ENCODE data around the gene CPSF3.

GRCh38 chr2:9423922-9424272 is 443 bp downstream of the CPSF3 start:
- TF ChIP-seq CTCF (IDR thresholded peaks at IDR 0.05) (no peak), EZH2 (IDR thresholded peaks at IDR 0.05) (no peak)
